HL-60 (cell line): ENCODE measurements around the gene PRDX2.

Source experiments
- DNase-seq, 2 experiments: peaks; one replicate each; pipeline ENCODE4 v3.0.0-alpha.2; 2010 to 2020; ENCODE audit warnings: low read depth in 1 of 2, low spot score in 1 of 2
- H3K27ac ChIP-seq: fragments of 250-450 bp; sonication (Bioruptor Pico); replicated peaks from 2 replicates; pipeline ENCODE4 v1.5.1; 2020; ENCODE audit warnings: mild to moderate bottlenecking, moderate library complexity
- H3K27me3 ChIP-seq: fragments of 250-450 bp; sonication (Bioruptor Pico); 2 replicates; pipeline ENCODE4 v1.5.1; 2021; ENCODE audit warnings: mild to moderate bottlenecking, moderate library complexity; ENCODE audit not compliant: insufficient read depth, poor library complexity, severe bottlenecking
- H3K4me3 ChIP-seq: replicated peaks from 2 replicates; pipeline ENCODE4 v1.5.1; 2011; ENCODE audit warnings: mild to moderate bottlenecking, control low read depth, low read length; ENCODE audit not compliant: insufficient read depth
- CTCF ChIP-seq: IDR thresholded peaks from one replicate; pipeline ENCODE4 v1.5.1; 2011; ENCODE audit warnings: low read length, control low read depth, inconsistent platforms; ENCODE audit not compliant: insufficient read depth
- GABPA ChIP-seq: IDR thresholded peaks from 2 replicates; pipeline ENCODE4 v1.6.1; 2012; ENCODE audit warnings: low read depth
- POLR2AphosphoS5 ChIP-seq: IDR thresholded peaks from 2 replicates; pipeline ENCODE4 v1.6.1; 2012; ENCODE audit warnings: low read depth
- REST ChIP-seq: IDR thresholded peaks from 2 replicates; pipeline ENCODE4 v1.6.1; 2012; ENCODE audit warnings: low read depth; ENCODE audit not compliant: insufficient replicate concordance
- SPI1 ChIP-seq: IDR thresholded peaks from 2 replicates; pipeline ENCODE4 v1.6.1; 2012; ENCODE audit warnings: low read depth, mild to moderate bottlenecking, borderline replicate concordance

Gene PRDX2

GRCh38 chr19:12797141-12797587, 4.4 kb downstream of the PRDX2 start:
- TF ChIP-seq GABPA (no peak), SPI1 (no peak), CTCF (no peak), POLR2AphosphoS5 (no peak), REST (no peak)
- Histone ChIP-seq H3K27me3 (peaks cover 1% of the 10 kb centered on the region), H3K4me3 (no peak overlapping the region), H3K27ac (no peak overlapping the region)
- no peak for DNase-seq

GRCh38 chr19:12796146-12797071, 5.2 kb downstream of the PRDX2 start:
- TF ChIP-seq CTCF (peak; percentile 95), GABPA (no peak), SPI1 (no peak), REST (no peak)
- Histone ChIP-seq H3K27me3 (no peaks in the 10 kb centered on the region), H3K4me3 (no peak overlapping the region), H3K27ac (peak overlapping the region; percentile 14; the same call in 1 of the 2 replicates)
- DNase-seq: peak in 1 of 2 experiments; percentile 82

GRCh38 chr19:12794971-12795381, 6.6 kb downstream of the PRDX2 start:
- no peak overlapping the region for H3K4me3 ChIP-seq
- no peak for DNase-seq

More at GRCh38 chr19:12794971-12795381, 6.6 kb downstream of the PRDX2 start:
- Histone ChIP-seq H3K27ac (no peak overlapping the region), H3K27me3 (no peaks in the 10 kb centered on the region)
- no peak for TF ChIP-seq CTCF
- TF ChIP-seq REST: no peak
- TF ChIP-seq GABPA: no peak
- TF ChIP-seq SPI1: no peak
